ENCODE data around the gene UNC13D.

DNA sequence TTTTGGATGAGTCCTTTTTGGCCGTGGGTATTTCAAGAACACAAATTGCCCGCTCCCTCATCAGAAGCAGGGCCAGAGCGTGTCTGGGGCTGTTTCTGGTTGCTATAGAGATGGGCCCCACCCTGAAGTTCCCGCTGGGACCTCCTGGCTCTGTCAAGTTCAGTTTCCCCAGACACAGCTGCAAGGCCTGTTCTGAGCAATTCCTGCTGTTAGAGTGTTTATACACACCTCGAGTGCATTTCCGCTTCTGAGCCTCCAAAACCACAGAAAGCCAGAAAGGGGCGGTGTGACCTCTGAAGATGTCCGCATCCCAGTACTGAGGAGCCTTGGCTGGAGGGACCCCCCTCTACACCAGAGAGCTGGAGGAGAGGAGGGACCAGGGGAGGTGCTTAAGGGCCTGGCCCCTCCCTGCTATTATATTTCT, 20.3 kb upstream of the UNC13D start:
- TF ChIP-seq, protein P1, sequence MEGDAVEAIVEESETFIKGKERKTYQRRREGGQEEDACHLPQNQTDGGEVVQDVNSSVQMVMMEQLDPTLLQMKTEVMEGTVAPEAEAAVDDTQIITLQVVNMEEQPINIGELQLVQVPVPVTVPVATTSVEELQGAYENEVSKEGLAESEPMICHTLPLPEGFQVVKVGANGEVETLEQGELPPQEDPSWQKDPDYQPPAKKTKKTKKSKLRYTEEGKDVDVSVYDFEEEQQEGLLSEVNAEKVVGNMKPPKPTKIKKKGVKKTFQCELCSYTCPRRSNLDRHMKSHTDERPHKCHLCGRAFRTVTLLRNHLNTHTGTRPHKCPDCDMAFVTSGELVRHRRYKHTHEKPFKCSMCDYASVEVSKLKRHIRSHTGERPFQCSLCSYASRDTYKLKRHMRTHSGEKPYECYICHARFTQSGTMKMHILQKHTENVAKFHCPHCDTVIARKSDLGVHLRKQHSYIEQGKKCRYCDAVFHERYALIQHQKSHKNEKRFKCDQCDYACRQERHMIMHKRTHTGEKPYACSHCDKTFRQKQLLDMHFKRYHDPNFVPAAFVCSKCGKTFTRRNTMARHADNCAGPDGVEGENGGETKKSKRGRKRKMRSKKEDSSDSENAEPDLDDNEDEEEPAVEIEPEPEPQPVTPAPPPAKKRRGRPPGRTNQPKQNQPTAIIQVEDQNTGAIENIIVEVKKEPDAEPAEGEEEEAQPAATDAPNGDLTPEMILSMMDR (IDR thresholded peaks at IDR 0.05), result no peak
- peak; percentile 43 to 75 (median 73) for TF ChIP-seq POLR2AphosphoS5 (IDR thresholded peaks at IDR 0.05)
